VCaP (cell line): ENCODE measurements around the gene AACS.
"Not testable (repeated sequence)": the region's sequence is repeated elsewhere in the genome, so short reads cannot be mapped to it uniquely, and the experiment has no call there.

ENCODE experiments used
- H3K27ac ChIP-seq: fragments of 450-650 bp; 2 replicates; pipeline ENCODE4 v1.5.1; 2017
- TF ChIP-seq, protein P1 (sequence below): fragments of 450-650 bp; conservative IDR thresholded peaks from 2 replicates; pipeline ENCODE4 v1.5.1; 2017; ENCODE audit warnings: mild to moderate bottlenecking, moderate library complexity

AACS gene

DNA sequence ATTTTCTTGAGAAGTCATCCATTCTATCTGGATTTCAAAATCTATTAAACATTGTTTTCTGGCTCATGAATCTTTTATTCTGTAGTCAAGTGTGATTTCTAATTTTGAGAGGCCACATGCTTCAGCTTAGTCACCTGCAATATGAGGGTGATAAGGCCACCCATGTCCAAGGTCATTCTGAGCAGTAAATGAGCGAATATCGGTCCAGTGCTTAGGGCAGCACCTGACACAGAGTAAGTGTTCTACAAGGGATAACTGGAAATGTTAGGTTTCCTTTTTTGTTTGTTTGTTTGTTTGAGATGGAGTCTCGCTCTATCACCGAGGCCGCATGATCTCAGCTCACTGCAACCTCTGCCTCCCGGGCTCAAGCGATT is 34.2 kb downstream of the AACS start:
- H3K27ac ChIP-seq: no peak overlapping the region

DNA sequence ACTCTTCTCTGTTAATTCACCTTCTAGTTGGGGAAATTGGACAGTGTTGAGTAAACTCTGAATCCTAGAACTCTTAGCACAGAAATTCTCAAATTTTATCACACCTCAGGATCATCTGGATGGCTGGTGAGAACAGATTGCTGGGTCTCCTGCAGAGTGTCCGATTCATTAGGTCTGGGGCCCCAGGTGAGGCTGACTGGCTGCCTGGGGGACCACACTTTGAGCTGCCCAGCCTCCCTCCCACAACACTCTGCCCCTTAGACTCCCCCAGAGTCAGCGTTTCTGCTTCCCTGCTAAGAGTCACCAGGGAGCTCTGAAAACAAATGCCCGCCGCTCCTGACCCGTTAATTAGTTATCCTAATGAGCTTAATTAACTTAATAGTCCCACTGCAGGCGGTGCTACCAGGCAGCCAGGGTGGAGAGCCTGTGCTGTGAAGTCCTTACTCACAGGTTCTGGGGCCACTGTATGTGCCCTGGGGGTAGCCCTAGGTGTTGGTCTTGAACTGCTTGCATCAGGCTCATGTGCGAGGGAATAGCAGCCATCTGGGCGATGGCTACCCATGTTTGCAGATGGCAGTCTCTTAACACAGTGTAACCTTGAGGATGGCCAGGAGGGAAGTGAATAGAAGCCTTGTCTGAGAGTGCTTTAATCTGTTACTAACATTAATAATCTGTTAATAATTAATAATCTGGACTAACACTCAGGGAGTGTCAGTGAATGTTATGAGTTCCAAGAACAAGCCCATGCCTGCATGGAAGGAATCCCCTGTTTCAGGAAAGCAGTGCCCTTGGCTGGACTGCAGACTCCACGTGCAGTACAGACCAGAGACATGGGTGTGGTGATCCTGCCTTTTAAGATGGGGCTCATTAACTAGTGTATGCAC is 35.6 kb downstream of the AACS start:
- TF ChIP-seq, protein P1, sequence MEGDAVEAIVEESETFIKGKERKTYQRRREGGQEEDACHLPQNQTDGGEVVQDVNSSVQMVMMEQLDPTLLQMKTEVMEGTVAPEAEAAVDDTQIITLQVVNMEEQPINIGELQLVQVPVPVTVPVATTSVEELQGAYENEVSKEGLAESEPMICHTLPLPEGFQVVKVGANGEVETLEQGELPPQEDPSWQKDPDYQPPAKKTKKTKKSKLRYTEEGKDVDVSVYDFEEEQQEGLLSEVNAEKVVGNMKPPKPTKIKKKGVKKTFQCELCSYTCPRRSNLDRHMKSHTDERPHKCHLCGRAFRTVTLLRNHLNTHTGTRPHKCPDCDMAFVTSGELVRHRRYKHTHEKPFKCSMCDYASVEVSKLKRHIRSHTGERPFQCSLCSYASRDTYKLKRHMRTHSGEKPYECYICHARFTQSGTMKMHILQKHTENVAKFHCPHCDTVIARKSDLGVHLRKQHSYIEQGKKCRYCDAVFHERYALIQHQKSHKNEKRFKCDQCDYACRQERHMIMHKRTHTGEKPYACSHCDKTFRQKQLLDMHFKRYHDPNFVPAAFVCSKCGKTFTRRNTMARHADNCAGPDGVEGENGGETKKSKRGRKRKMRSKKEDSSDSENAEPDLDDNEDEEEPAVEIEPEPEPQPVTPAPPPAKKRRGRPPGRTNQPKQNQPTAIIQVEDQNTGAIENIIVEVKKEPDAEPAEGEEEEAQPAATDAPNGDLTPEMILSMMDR: no peak
- H3K27ac ChIP-seq: peak overlapping the region; percentile 46; the same call in 1 of the 2 replicates

More for the DNA sequence above, 34.2 kb downstream of the AACS start:
- TF ChIP-seq, protein P1: no peak

DNA sequence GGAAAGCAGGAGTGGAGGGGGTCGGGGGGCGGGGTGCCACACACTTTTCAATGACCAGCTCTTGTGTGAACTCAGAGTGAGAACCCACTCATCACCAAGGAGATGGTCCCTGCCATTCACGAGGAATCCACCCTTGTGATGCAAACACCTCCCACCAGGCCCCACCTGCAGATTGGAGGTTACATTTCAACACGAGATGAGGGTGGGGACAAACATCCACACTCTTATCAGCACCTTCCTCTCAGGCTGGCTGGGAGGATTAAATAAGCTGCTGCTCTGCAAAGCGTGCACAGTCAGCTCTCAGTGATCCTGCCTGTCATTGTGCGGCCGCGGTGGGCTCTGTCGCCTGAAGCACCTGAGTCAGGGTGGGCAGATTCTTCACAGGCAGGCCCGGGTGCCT is 39.7 kb downstream of the AACS start:
- TF ChIP-seq, protein P1: no peak
- no peak overlapping the region for H3K27ac ChIP-seq

DNA sequence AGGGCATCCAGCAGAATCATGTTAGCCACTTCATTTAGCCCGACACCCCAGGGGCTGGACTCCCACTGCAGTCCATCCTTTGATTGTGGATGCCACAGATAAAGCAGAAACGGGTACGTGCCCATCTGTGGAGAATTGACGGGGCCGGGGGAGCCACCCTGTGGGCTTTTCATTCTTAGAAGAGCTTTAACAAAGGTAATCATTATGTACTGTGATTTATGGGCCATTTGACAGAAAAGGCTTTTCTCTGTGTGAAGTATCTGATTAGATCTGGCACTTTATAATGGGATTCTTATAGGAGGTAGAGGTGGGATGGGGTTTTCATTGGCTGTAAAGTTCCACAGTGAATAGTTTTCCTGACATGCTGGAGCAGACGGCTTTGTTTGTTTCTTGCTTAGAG is 40.4 kb downstream of the AACS start:
- TF ChIP-seq, protein P1: no peak

DNA sequence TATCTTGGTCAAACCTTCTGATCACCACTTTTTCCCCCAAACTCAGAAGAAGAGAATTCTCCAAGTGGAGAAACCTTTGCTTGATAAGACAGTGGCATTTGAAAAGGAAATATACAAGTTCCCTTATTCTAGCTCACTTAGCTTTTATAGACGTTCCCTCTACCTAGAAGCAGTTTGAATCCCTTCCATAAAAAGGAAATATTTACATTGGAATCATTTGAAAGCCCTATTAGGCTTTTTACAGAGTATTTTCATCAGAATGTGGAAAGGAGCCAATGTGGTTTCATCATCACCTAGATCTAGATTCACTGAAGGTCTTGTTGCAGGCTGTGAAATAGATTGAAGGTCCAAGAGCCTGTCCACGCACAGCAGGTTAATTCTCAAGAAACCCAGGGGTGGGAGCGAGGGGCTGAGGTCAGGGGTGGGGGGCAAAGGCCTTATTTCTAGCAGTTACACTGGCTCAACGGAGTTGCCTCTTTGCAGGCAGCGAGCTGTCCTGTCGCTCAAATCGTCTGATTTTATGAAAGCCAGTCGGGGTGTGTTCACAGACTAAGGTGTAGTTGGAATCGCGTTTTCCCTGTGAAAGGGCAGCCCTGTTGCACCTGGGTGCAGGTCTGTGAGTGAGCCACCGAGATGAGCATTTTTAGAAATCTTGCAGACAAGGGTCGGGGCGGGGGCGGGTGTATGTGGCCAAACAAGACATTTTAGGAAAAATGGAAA is 45.6 kb downstream of the AACS start:
- TF ChIP-seq, protein P1: no peak
- H3K27ac ChIP-seq: peak overlapping the region; percentile 60

More for the DNA sequence above, 40.4 kb downstream of the AACS start:
- H3K27ac ChIP-seq: no peak overlapping the region

DNA sequence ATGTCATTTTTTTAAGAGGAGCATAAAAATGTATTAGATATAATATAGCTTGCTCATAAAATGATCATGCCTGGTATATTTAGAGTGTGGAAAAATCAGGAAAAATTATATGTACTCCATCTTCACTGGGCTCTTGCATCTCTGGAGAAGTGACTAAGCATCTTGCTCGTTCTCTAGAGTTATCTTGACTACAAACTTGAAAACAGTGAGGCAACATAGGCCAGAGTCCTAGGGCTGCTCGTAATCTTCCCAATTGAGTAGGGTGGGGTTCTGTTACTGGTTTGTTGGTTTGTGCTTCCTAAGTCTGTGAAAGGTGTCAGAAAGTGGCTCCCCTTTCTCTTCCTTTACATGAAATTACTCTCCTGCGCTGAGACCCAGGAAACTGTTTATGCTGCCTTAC is 46.2 kb downstream of the AACS start:
- peak overlapping the region; percentile 60 for H3K27ac ChIP-seq
- TF ChIP-seq, protein P1: no peak

DNA sequence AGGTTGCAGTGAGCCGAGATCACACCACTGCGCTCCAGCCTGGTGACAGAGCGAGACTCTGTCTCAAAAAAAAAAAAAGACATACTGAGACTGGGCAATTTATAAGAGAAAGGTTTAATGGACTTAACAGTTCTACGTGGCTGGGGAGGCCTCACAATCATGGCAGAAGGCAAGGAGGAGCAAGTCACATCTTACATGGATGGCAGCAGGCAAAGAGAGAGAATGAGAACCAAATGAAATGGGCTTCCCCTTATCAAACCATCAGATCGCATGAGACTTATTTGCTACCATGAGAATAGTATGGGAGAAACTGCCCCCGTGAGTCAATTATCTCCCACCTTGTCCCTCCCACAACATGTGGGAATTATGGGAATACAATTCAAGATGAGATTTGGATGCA is 47.4 kb downstream of the AACS start:
- H3K27ac ChIP-seq: not testable (repeated sequence)

DNA sequence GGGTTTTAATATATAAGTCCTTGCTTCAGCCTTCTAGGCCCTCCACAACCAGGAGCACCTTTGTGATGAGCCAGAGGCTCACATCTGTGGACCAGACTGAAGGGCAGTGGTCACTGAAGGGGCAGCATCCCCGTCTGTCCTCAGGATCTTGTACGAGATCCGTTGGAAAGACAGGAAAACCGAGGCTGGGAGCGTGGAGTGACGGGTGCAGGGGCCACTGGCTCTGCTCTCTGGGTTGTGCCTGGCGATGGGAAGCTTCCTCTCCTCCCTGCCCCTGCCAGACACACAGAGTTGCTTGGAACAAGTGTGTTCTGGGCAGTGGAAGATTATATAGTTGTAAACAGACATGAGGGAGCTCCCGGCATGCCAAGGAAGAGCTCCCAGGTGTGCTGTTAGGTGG is 48.0 kb downstream of the AACS start:
- H3K27ac ChIP-seq: no peak overlapping the region
- TF ChIP-seq, protein P1: no peak
